ENCODE results near the gene CYTL1. TPM values are rescaled to one million over a fixed set of nuclear protein-coding genes. Genes with fewer than 3 reads are reported as not detected.

Gene CYTL1
- total and polyA plus RNA-seq, 5 donors from 2014 or later, result 0.54 TPM; not detected in 4

GRCh38 chr4:5041699-5042098, 22.4 kb upstream of the CYTL1 start:
- Histone ChIP-seq H3K27me3 (ENCODE audit: control insufficient read depth, insufficient read depth, low read length) (no peaks in the 10 kb centered on the region), H3K9me3 (ENCODE audit: control insufficient read depth in 2 of 2, low read length in 2 of 2) (no peaks in the 10 kb centered on the region), H3K4me1 (ENCODE audit: control insufficient read depth, insufficient read depth, low read length, poor library complexity, severe bottlenecking) (no peaks in the 10 kb centered on the region), H3K36me3 (ENCODE audit: control insufficient read depth, insufficient read depth, low read length) (no peaks in the 10 kb centered on the region), H3K4me3 (ENCODE audit: low read depth, low read length) (no peak overlapping the region), H3K27ac (ENCODE audit: insufficient read depth, low read length, poor library complexity, severe bottlenecking) (no peak overlapping the region)
- H3K27ac Mint-ChIP-seq, result no peak overlapping the region
- H3K4me3 Mint-ChIP-seq, result no peak overlapping the region
- no peak for DNase-seq
- no peak for ATAC-seq (ENCODE audit: low read depth in 2 of 2)
- H3K4me1 Mint-ChIP-seq, result peaks cover 0 to 2% (median 0%) of the 10 kb centered on the region in 4 donors
- peaks cover 18% of the 10 kb centered on the region for H3K27me3 Mint-ChIP-seq
- no peaks in the 10 kb centered on the region for H3K36me3 Mint-ChIP-seq
- peaks cover 0 to 8% (median 0%) of the 10 kb centered on the region in 7 donors for H3K9me3 Mint-ChIP-seq

GRCh38 chr4:5040856-5041620, 21.8 kb upstream of the CYTL1 start:
- H3K4me3 ChIP-seq (ENCODE audit: low read depth, low read length), result no peak overlapping the region
- ATAC-seq (ENCODE audit: low read depth in 2 of 2) (no peak), DNase-seq (no peak)
- H3K9me3 ChIP-seq (ENCODE audit: control insufficient read depth in 2 of 2, low read length in 2 of 2), result no peaks in the 10 kb centered on the region
- no peak overlapping the region for H3K4me3 Mint-ChIP-seq
- peaks cover 0 to 2% (median 0%) of the 10 kb centered on the region in 4 donors for H3K4me1 Mint-ChIP-seq
- no peaks in the 10 kb centered on the region for H3K36me3 Mint-ChIP-seq
- no peaks in the 10 kb centered on the region for H3K4me1 ChIP-seq (ENCODE audit: control insufficient read depth, insufficient read depth, low read length, poor library complexity, severe bottlenecking)
- no peaks in the 10 kb centered on the region for H3K27me3 ChIP-seq (ENCODE audit: control insufficient read depth, insufficient read depth, low read length)
- H3K27ac ChIP-seq (ENCODE audit: insufficient read depth, low read length, poor library complexity, severe bottlenecking), result no peak overlapping the region
- peaks cover 0 to 6% (median 0%) of the 10 kb centered on the region in 7 donors for H3K9me3 Mint-ChIP-seq
- H3K27ac Mint-ChIP-seq, result no peak overlapping the region
- H3K27me3 Mint-ChIP-seq, result peaks cover 15% of the 10 kb centered on the region
- no peaks in the 10 kb centered on the region for H3K36me3 ChIP-seq (ENCODE audit: control insufficient read depth, insufficient read depth, low read length)

- DNase-seq, result no peak
- H3K4me3 ChIP-seq (ENCODE audit: low read depth, low read length), result no peak overlapping the region
- no peaks in the 10 kb centered on the region for H3K4me1 ChIP-seq (ENCODE audit: control insufficient read depth, insufficient read depth, low read length, poor library complexity, severe bottlenecking)
- peaks cover 1% of the 10 kb centered on the region for H3K27me3 ChIP-seq (ENCODE audit: control insufficient read depth, insufficient read depth, low read length)
- H3K9me3 Mint-ChIP-seq, result peaks cover 0 to 2% (median 0%) of the 10 kb centered on the region in 7 donors
- no peak overlapping the region for H3K27ac Mint-ChIP-seq
- H3K36me3 Mint-ChIP-seq, result no peaks in the 10 kb centered on the region
- peaks cover 9% of the 10 kb centered on the region for H3K27me3 Mint-ChIP-seq
- no peaks in the 10 kb centered on the region for H3K36me3 ChIP-seq (ENCODE audit: control insufficient read depth, insufficient read depth, low read length)
- H3K4me3 Mint-ChIP-seq, result no peak overlapping the region
- no peaks in the 10 kb centered on the region for H3K9me3 ChIP-seq (ENCODE audit: control insufficient read depth in 2 of 2, low read length in 2 of 2)
- no peak overlapping the region for H3K27ac ChIP-seq (ENCODE audit: insufficient read depth, low read length, poor library complexity, severe bottlenecking)
- H3K4me1 Mint-ChIP-seq, result no peaks in the 10 kb centered on the region
- ATAC-seq (ENCODE audit: low read depth in 2 of 2), result no peak
These were observed 20.5 kb upstream of the CYTL1 start for GRCh38 chr4:5039800-5040199.

- ATAC-seq (ENCODE audit: low read depth in 2 of 2) (no peak), DNase-seq (no peak)
- Mint-ChIP-seq H3K27me3 (peaks cover 9% of the 10 kb centered on the region), H3K9me3 (peaks cover 0 to 2% (median 0%) of the 10 kb centered on the region in 7 donors), H3K4me1 (no peaks in the 10 kb centered on the region), H3K4me3 (no peak overlapping the region), H3K36me3 (no peaks in the 10 kb centered on the region), H3K27ac (no peak overlapping the region)
- H3K27me3 ChIP-seq (ENCODE audit: control insufficient read depth, insufficient read depth, low read length), result peaks cover 4% of the 10 kb centered on the region
- H3K4me1 ChIP-seq (ENCODE audit: control insufficient read depth, insufficient read depth, low read length, poor library complexity, severe bottlenecking), result no peaks in the 10 kb centered on the region
- no peak overlapping the region for H3K27ac ChIP-seq (ENCODE audit: insufficient read depth, low read length, poor library complexity, severe bottlenecking)
- no peak overlapping the region for H3K4me3 ChIP-seq (ENCODE audit: low read depth, low read length)
- no peaks in the 10 kb centered on the region for H3K36me3 ChIP-seq (ENCODE audit: control insufficient read depth, insufficient read depth, low read length)
- H3K9me3 ChIP-seq (ENCODE audit: control insufficient read depth in 2 of 2, low read length in 2 of 2), result no peaks in the 10 kb centered on the region
These were observed 18.6 kb upstream of the CYTL1 start for GRCh38 chr4:5037553-5038551.

- Mint-ChIP-seq H3K27me3 (peaks cover 4% of the 10 kb centered on the region), H3K9me3 (peaks cover 0 to 2% (median 0%) of the 10 kb centered on the region in 7 donors), H3K4me3 (no peak overlapping the region), H3K4me1 (no peaks in the 10 kb centered on the region), H3K36me3 (no peaks in the 10 kb centered on the region), H3K27ac (no peak overlapping the region)
- Histone ChIP-seq H3K4me1 (ENCODE audit: control insufficient read depth, insufficient read depth, low read length, poor library complexity, severe bottlenecking) (no peaks in the 10 kb centered on the region), H3K4me3 (ENCODE audit: low read depth, low read length) (no peak overlapping the region), H3K27me3 (ENCODE audit: control insufficient read depth, insufficient read depth, low read length) (peaks cover 4% of the 10 kb centered on the region), H3K9me3 (ENCODE audit: control insufficient read depth in 2 of 2, low read length in 2 of 2) (no peaks in the 10 kb centered on the region), H3K27ac (ENCODE audit: insufficient read depth, low read length, poor library complexity, severe bottlenecking) (no peak overlapping the region), H3K36me3 (ENCODE audit: control insufficient read depth, insufficient read depth, low read length) (no peaks in the 10 kb centered on the region)
- ATAC-seq (ENCODE audit: low read depth in 2 of 2) (no peak), DNase-seq (no peak)
These were observed 17.0 kb upstream of the CYTL1 start for GRCh38 chr4:5036239-5036638.

- H3K27ac Mint-ChIP-seq, result no peak overlapping the region
- H3K4me1 ChIP-seq (ENCODE audit: control insufficient read depth, insufficient read depth, low read length, poor library complexity, severe bottlenecking), result no peaks in the 10 kb centered on the region
- no peak overlapping the region for H3K27ac ChIP-seq (ENCODE audit: insufficient read depth, low read length, poor library complexity, severe bottlenecking)
- ATAC-seq (ENCODE audit: low read depth in 2 of 2) (no peak), DNase-seq (no peak)
- no peak overlapping the region for H3K4me3 Mint-ChIP-seq
- H3K9me3 Mint-ChIP-seq, result peaks cover 0 to 2% (median 0%) of the 10 kb centered on the region in 7 donors
- H3K27me3 ChIP-seq (ENCODE audit: control insufficient read depth, insufficient read depth, low read length), result peaks cover 4% of the 10 kb centered on the region
- no peaks in the 10 kb centered on the region for H3K36me3 ChIP-seq (ENCODE audit: control insufficient read depth, insufficient read depth, low read length)
- no peaks in the 10 kb centered on the region for H3K4me1 Mint-ChIP-seq
- H3K27me3 Mint-ChIP-seq, result no peaks in the 10 kb centered on the region
- no peaks in the 10 kb centered on the region for H3K9me3 ChIP-seq (ENCODE audit: control insufficient read depth in 2 of 2, low read length in 2 of 2)
- H3K4me3 ChIP-seq (ENCODE audit: low read depth, low read length), result no peak overlapping the region
- no peaks in the 10 kb centered on the region for H3K36me3 Mint-ChIP-seq
These were observed 14.9 kb upstream of the CYTL1 start for GRCh38 chr4:5034206-5034605.

- no peaks in the 10 kb centered on the region for H3K27me3 Mint-ChIP-seq
- no peak for DNase-seq
These were observed 14.1 kb upstream of the CYTL1 start for GRCh38 chr4:5033281-5033841.

More at GRCh38 chr4:5033281-5033841, 14.1 kb upstream of the CYTL1 start:
- H3K27ac Mint-ChIP-seq, result no peak overlapping the region
- Histone ChIP-seq H3K36me3 (ENCODE audit: control insufficient read depth, insufficient read depth, low read length) (no peaks in the 10 kb centered on the region), H3K9me3 (ENCODE audit: control insufficient read depth in 2 of 2, low read length in 2 of 2) (no peaks in the 10 kb centered on the region), H3K4me3 (ENCODE audit: low read depth, low read length) (no peak overlapping the region), H3K27ac (ENCODE audit: insufficient read depth, low read length, poor library complexity, severe bottlenecking) (no peak overlapping the region), H3K27me3 (ENCODE audit: control insufficient read depth, insufficient read depth, low read length) (peaks cover 4% of the 10 kb centered on the region), H3K4me1 (ENCODE audit: control insufficient read depth, insufficient read depth, low read length, poor library complexity, severe bottlenecking) (no peaks in the 10 kb centered on the region)
- no peak for ATAC-seq (ENCODE audit: low read depth in 2 of 2)
- H3K9me3 Mint-ChIP-seq, result peaks cover 0 to 2% (median 0%) of the 10 kb centered on the region in 7 donors
- H3K4me3 Mint-ChIP-seq, result no peak overlapping the region
- no peaks in the 10 kb centered on the region for H3K4me1 Mint-ChIP-seq
- no peaks in the 10 kb centered on the region for H3K36me3 Mint-ChIP-seq
